Neural cell (in vitro differentiated cells): ENCODE data around the gene FBXW2. TPM values are rescaled to one million over a fixed set of nuclear protein-coding genes. Genes with fewer than 3 reads are reported as not detected.

ENCODE experiments used
- H2AFZ ChIP-seq: fragments of 200-600, 300-800 bp; sonication (generic), shearing (Covaris generic); 2 replicates; pipeline ENCODE4 v1.6.0; 2014; ENCODE audit warnings: low read depth, mild to moderate bottlenecking, antibody characterized with exemption, low read length, moderate library complexity
- H3F3A ChIP-seq: fragments of 200-600 bp; shearing (Covaris generic); 2 replicates; pipeline ENCODE4 v1.6.1; 2016; ENCODE audit warnings: mild to moderate bottlenecking, moderate library complexity, mixed read lengths, antibody characterized with exemption, low read length; ENCODE audit not compliant: insufficient read depth, poor library complexity, severe bottlenecking
- H3K27ac ChIP-seq: fragments of 200-600, 300-800 bp; sonication (generic), shearing (Covaris generic); 2 replicates; pipeline ENCODE4 v1.5.1; 2014; ENCODE audit warnings: mild to moderate bottlenecking, low read length, moderate library complexity
- H3K27me3 ChIP-seq: fragments of 300-800, 200-600 bp; sonication (generic), shearing (Covaris generic); 2 replicates; pipeline ENCODE4 v1.6.0; 2014; ENCODE audit warnings: mild to moderate bottlenecking, low read depth, low read length, moderate library complexity; ENCODE audit not compliant: insufficient read depth
- H3K36me3 ChIP-seq: fragments of 300-800, 200-600 bp; sonication (generic), shearing (Covaris generic); 2 replicates; pipeline ENCODE4 v1.5.1; 2014; ENCODE audit warnings: mild to moderate bottlenecking, antibody characterized with exemption, low read length, moderate library complexity; ENCODE audit not compliant: insufficient read depth
- H3K4me2 ChIP-seq: fragments of 300-800, 200-600 bp; sonication (generic), shearing (Covaris generic); 2 replicates; pipeline ENCODE4 v1.6.0; 2014; ENCODE audit warnings: mild to moderate bottlenecking, low read length
- H3K4me3 ChIP-seq: fragments of 300-800, 200-600 bp; sonication (generic), shearing (Covaris generic); 2 replicates; pipeline ENCODE4 v1.5.1; 2014; ENCODE audit warnings: mild to moderate bottlenecking, low read length, moderate library complexity
- H3K79me2 ChIP-seq: fragments of 200-600 bp; shearing (Covaris generic); replicated peaks from 2 replicates; pipeline ENCODE4 v1.6.0; 2014; ENCODE audit warnings: mild to moderate bottlenecking, low read length, moderate library complexity; ENCODE audit not compliant: insufficient read depth
- H3K9ac ChIP-seq: fragments of 300-800, 200-600 bp; sonication (generic), shearing (Covaris generic); 2 replicates; pipeline ENCODE4 v1.6.1; 2016; ENCODE audit warnings: mild to moderate bottlenecking, low read length, mixed read lengths
- H3K9me2 ChIP-seq: fragments of 200-600 bp; shearing (Covaris generic); 2 replicates; pipeline ENCODE4 v1.6.1; 2016; ENCODE audit warnings: mild to moderate bottlenecking, low read length, mixed read lengths; ENCODE audit not compliant: insufficient read depth
- H3K9me3 ChIP-seq: fragments of 200-600, 300-800 bp; sonication (generic), shearing (Covaris generic); 2 replicates; pipeline ENCODE4 v1.6.1; 2016; ENCODE audit warnings: mild to moderate bottlenecking, mixed run types, low read length, moderate library complexity, mixed read lengths
- H4K20me1 ChIP-seq: fragments of 200-600 bp; shearing (Covaris generic); 2 replicates; pipeline ENCODE4 v1.6.1; 2016; ENCODE audit warnings: mild to moderate bottlenecking, mixed run types; ENCODE audit not compliant: insufficient read depth
- CTCF ChIP-seq: fragments of 450-650 bp; IDR thresholded peaks from 2 replicates; pipeline ENCODE4 v1.5.1; 2014; ENCODE audit warnings: antibody characterized with exemption, mild to moderate bottlenecking, moderate library complexity; ENCODE audit not compliant: poor library complexity, severe bottlenecking
- EP300 ChIP-seq: fragments of 450-650 bp; conservative IDR thresholded peaks from 2 replicates; pipeline ENCODE4 v1.6.1; 2014; ENCODE audit warnings: antibody characterized with exemption, mild to moderate bottlenecking, moderate library complexity; ENCODE audit not compliant: poor library complexity, severe bottlenecking
- EZH2 ChIP-seq: fragments of 200-600, 300-800 bp; shearing (Covaris generic), sonication (generic); IDR thresholded peaks from 2 replicates; pipeline ENCODE4 v1.6.1; 2014; ENCODE audit warnings: antibody characterized with exemption, low read length, borderline replicate concordance, mild to moderate bottlenecking; ENCODE audit not compliant: insufficient read depth, poor library complexity, severe bottlenecking
- MXI1 ChIP-seq: fragments of 450-650 bp; conservative IDR thresholded peaks from 2 replicates; pipeline ENCODE4 v1.6.1; 2014; ENCODE audit warnings: antibody characterized with exemption, mild to moderate bottlenecking; ENCODE audit not compliant: poor library complexity, severe bottlenecking
- POLR2AphosphoS5 ChIP-seq: IDR thresholded peaks from 2 replicates; pipeline ENCODE4 v1.6.1; 2012
- RAD21 ChIP-seq: fragments of 450-650 bp; conservative IDR thresholded peaks from 2 replicates; pipeline ENCODE4 v1.6.1; 2014; ENCODE audit warnings: antibody characterized with exemption, mild to moderate bottlenecking, moderate library complexity
- REST ChIP-seq: IDR thresholded peaks from 2 replicates; pipeline ENCODE4 v1.6.1; 2012; ENCODE audit warnings: borderline replicate concordance
- SMC3 ChIP-seq: fragments of 450-650 bp; conservative IDR thresholded peaks from 2 replicates; pipeline ENCODE4 v1.6.1; 2014; ENCODE audit warnings: antibody characterized with exemption, mild to moderate bottlenecking, moderate library complexity; ENCODE audit not compliant: poor library complexity
- TAF1 ChIP-seq: IDR thresholded peaks from 2 replicates; pipeline ENCODE4 v1.6.1; 2012; ENCODE audit warnings: low read depth
- polyA plus RNA-seq: library from polyadenylated mRNA; depleted of rRNA; stranded (reverse); fragments of >200 nt; gene quantifications from 2 replicates; pipeline ENCODE4 v1.2.3, GENCODE V29; 2014

FBXW2 gene
- polyA plus RNA-seq, 1 donor from 2014 or later, result 49.5 TPM

GRCh38 chr9:120820095-120820494 is 26.9 kb upstream of the FBXW2 start:
- Histone ChIP-seq H3K79me2 (no peaks in the 10 kb centered on the region), H3K9ac (no peak overlapping the region), H3K9me2 (no peaks in the 10 kb centered on the region), H3K27me3 (no peaks in the 10 kb centered on the region), H3K9me3 (no peaks in the 10 kb centered on the region), H3F3A (no peaks in the 10 kb centered on the region), H3K4me2 (no peak overlapping the region), H2AFZ (no peak overlapping the region), H3K4me3 (no peak overlapping the region), H3K27ac (no peak overlapping the region), H3K36me3 (no peaks in the 10 kb centered on the region), H4K20me1 (no peaks in the 10 kb centered on the region)
- TF ChIP-seq CTCF (no peak), TAF1 (no peak), EP300 (no peak), SMC3 (no peak), EZH2 (no peak), RAD21 (no peak), POLR2AphosphoS5 (no peak), MXI1 (no peak), REST (no peak)

- Histone ChIP-seq H3K4me3 (no peak overlapping the region), H3K27me3 (no peaks in the 10 kb centered on the region), H3F3A (no peaks in the 10 kb centered on the region), H2AFZ (no peak overlapping the region), H4K20me1 (no peaks in the 10 kb centered on the region), H3K9me3 (no peaks in the 10 kb centered on the region), H3K9me2 (no peaks in the 10 kb centered on the region), H3K4me2 (no peak overlapping the region), H3K79me2 (no peaks in the 10 kb centered on the region), H3K27ac (no peak overlapping the region), H3K36me3 (no peaks in the 10 kb centered on the region), H3K9ac (no peak overlapping the region)
- TF ChIP-seq MXI1, result no peak
- no peak for TF ChIP-seq CTCF
- TF ChIP-seq EZH2, result no peak
- no peak for TF ChIP-seq EP300
- no peak for TF ChIP-seq POLR2AphosphoS5
- no peak for TF ChIP-seq REST
- TF ChIP-seq TAF1, result no peak
- TF ChIP-seq RAD21, result no peak
- TF ChIP-seq SMC3, result no peak
Observed at GRCh38 chr9:120818595-120818994, 25.4 kb upstream of the FBXW2 start.
